ENCODE data around the gene ALPK1.

GRCh38 chr4:112287258-112287989 lies 9.7 kb upstream of the ALPK1 start:
- TF ChIP-seq CTCF (conservative IDR thresholded peaks at IDR 0.05; ENCODE audit: low read depth, low read length), result no peak
- no peak for TF ChIP-seq EZH2 (IDR thresholded peaks at IDR 0.05; ENCODE audit: borderline replicate concordance, low read depth, low read length, poor library complexity, severe bottlenecking)

Data from A673 (cell line).